Limb (tissue), 2 donors: ENCODE results near the gene PERCC1.
"Not testable (repeated sequence)": the region's sequence is repeated elsewhere in the genome, so short reads cannot be mapped to it uniquely, and the experiment has no call there.

Experiments used
- DNase-seq, 2 donors: peaks; one replicate each; pipeline ENCODE4 v3.0.0-alpha.2; 2016; ENCODE audit errors: extremely low spot score in 2 of 2

The PERCC1 gene

DNA sequence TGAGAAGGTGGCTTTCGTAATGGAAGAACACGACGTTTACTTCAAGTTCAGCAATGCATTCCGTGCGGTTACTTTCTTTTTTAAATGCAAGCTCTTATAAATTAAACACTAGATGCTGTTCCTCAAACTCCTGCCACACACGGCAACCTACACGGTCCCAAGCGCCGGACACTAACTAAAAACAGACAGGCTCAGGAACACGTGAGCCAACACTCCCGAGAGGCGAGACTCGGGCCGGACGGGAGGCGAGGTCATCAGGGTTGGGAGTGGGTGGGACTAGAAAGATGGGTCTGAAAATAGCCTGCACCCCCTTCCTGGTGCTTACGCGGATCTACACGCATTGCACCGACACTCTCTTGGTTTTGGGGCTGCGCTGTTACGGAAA is 37.5 kb downstream of the PERCC1 start:
- no peak for DNase-seq

DNA sequence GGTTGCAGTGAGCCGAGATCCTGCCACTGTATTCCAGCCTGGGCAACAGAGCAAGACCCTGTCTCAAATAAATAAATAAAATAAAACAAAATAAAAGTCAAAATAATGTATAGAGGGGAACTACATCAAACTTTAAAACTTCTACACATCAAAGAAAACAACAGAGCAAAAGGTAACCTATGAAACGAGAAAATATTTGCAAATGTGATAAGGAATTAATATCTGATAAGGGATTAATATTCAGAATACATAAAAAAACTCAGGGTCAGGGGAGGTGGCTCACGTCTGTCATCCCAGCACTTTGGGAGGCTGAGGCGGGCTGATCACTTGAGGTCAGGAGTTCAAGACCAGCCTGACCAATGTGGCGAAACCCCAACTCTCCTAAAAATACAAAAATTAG is 38.3 kb downstream of the PERCC1 start:
- DNase-seq: not testable (repeated sequence)

DNA sequence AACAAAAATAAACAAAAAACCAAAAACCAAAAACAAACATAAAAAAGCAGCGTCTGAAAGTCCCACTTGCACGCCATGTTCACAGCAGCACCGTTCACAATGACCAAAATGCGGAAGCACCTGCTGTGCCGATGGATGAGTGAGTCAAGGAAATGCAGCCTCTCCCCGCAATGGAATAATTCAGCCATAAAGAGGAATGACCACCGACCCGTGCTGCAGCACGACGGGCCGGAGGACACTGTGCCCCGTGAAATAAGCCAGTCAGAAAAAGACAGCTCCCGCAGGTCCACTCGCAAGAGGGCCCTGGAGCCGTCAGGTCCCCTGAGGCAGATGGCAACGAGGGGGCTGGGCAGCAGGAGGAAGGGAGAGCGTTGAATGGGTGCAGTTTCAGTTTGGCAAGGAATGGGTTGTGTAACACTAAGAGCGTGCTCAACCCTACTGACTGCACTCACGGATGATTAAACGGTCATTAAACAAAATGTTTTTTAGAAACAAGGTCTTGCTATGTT is 38.9 kb downstream of the PERCC1 start:
- no peak for DNase-seq

DNA sequence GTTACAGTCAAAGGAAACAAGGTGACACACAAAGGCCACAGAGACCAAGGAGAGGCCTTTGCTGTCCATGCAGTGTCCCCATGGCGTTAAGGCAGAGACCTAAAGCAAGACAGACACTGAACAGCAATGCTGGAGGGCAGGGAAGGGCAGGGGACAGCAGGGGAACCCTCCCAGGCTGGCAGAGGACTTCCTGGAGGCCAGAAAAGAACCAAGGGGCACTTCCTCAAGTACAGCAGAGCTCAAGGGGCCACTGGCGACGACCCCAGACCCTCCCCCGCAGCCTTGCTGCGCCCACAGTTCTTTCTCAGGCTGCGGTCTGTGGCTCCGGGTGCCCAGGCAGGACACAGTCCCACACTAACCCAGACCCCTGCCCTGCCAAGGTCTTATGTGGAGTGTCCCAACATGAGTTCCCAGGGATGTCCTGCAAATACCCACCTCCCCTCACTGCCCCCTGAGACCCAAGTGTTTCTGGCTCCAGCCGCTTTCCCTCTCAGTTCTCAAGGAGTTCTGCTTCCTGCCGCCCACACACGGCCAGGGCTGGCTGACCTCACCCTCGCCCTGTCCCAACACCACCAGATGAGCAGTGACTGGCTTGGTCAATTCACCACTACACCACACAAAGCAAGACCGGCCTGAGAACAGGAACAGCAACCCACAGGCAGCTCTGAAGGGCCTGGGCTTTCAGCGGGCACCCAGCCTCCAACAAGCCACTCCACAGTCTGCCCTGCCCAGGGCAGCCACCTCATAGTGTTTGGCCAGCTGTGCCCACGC is 39.8 kb downstream of the PERCC1 start:
- DNase-seq: no peak

DNA sequence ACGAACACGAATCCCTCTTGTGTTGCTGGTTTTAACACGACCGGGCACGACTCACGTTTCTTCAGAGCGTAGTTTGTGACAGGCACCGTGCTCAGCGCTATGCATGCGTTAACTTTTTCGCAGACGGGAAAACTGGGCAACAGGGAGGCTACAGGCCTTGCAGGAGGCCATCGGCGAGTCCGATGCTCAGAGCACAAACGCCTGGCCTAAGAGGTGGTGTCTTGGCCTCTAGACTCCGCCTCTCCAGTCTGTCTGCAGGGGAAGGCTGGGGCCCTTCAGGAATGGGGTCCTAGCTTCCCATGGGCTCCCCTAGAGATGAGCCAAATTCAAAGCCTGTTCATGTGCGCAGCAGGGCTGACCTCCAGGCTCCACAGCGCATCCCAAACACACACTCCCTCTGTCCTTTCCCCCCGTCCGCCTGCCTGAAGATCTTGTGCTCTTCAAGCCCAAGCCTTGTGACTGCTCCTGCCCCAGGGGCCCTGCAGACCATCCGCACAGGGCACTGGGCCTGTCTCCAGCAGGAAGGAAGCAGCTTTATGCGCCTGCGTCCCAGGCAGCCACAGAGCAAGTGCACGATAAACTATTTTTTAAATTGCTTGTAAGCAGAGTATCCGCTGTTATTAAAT is 40.8 kb downstream of the PERCC1 start:
- no peak for DNase-seq

DNA sequence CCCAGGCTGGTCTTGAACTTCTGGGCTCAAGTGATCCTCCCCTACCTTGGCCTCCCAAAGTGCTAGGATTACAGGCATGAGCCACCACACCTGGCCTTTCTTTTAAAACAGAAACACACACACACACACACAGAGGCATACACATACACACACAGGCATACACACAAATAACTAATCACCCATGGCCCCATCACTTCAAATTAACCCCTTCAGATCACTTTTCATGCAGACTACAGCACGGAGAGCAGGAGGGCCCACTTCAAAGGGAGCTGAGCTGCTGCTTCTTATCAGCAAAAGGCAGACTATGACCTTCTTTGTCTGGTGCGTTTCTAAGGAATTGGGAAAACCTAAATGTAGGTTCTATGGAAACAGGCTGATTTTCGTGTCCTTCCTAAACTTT is 42.1 kb downstream of the PERCC1 start:
- no peak for DNase-seq

DNA sequence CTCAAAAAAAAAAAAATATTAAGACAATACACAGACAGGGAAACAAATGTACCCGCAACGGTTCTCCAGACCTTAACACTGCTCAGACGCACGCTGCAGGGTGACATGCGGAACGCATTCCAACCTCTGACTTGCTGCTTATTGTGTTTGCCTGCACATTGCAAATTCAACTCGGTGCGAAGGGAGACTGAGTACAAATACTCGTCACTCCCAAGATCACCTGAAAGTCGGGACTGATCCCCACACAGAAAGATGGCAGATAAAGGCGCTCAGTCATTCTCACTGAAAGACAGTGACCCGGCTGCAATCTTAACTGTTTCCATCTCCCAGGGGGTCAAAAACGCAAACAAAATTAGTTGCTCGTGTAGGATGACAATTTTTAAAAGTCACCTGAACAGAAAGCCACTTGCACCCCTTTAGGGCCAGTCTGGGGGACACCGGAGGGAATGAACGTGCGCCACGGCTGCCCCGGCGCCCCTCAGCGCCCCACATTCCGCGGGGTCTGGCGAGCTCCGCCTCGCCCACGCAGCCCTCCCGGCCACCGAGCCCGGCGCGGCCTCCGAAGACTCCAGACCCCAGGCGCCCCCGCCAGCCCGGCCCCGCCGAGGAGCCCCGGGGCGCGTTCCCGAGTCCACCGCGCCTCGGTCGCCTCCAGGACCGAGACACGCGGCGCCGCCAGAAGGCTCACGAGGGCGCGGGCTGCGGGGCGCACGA is 43.4 kb downstream of the PERCC1 start:
- DNase-seq: no peak

DNA sequence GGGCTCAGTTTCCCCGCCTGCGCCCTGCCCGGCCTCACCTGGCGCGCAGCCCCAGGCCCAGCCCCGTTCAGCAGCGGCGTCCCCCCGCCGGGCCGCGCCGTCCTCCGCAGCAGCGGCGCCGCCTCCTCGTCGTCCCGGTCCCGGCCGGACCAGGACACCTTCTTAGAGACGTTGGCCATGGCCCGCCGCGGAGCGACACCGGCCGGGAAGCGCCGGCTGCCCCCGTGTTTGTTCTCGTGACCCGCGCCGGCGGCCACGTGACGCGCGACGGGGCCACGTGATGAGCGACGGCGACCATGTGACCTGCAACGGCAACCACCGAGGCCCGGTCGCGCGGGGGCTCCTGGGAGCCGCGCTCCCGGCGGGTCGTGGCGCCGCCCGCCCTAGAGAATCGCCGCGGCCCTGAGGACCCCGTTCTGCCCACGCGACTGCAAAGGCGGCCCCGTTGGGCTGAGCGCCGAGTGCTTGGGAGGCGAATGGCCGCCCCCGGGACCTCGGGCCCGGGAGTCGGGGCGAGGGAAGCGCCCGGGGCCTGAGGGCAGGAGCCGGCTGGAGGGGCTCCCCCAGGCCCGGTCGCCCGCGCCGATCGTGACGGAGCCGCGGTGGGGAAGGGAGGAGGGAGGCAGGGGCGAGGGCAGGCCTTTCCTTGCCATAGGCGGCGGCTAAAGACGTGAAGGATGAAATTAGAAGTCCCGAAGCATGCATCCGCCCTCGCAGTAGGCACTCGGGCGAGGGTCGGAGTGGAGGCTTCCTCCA is 44.1 kb downstream of the PERCC1 start, which contains the start of gene CLCN7:
CLCN7 (minus strand) TSS at position 233 of the 756 bp plus-strand sequence; CDS start at position 179, 54 bp downstream.
- DNase-seq: peak; percentile 75 to 94

DNA sequence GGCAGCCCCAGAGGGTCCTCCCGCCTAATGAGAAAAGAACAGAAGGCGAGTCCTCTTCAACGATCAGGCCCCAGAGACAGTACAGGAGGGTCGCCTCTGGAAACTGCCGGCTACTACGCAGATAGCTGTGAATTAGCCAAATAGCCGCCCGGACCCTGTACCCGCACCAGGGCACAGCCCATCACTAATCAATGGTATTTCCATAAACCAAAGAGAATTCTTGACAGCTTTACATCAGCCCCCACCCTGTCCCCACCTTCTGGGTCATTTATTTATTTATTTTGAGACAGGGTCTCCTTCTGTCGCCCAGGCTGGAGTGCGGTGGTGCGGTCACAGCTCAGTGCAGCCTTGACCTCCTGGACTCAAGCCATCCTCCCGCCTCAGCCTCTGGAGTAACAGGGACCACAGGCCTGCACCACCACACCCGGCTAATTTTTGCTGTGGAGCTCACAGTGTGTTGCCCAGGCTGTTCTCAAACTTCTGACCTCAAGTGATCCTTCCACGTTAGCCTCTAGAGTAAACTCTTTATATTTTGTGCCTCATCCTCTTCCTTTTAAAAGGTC is 44.8 kb downstream of the PERCC1 start:
- DNase-seq: no peak

DNA sequence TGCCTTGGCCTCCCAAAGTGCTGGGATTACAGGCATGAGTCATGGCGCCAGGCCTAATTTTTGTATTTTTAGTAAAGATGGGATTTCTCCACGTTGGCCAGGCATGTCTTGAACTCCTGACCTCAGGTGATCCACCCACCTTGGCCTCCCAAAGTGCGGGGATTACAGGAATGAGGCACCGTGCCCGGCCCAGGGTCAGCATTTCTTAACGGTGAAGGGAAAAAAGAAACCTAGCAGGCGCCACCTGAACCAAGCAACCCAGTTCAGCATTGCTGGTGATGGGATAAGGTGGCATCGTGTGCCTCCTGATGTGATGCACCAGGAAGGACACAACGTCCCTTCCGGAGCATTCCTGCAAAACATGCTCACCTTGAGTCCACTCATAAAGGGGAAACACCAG is 46.2 kb downstream of the PERCC1 start:
- no peak for DNase-seq

DNA sequence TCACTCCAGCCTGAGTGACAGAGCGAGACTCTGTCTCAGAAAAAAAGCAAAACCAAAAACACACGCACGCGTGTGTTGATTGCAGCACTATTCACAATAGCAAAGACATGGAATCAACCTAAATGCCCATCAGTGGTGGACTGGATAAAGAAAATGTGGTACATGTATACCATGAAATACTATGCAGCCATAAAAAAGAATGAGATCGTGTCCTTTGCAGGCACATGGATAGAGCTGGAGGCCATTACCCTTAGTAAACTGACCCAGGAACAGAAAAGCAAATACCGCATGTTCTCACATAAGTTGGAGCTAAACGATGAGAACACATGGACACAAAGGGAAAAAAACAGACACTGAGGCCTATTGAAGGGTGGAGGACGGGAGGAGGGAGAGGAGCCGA is 48.1 kb downstream of the PERCC1 start:
- not testable (repeated sequence) for DNase-seq

DNA sequence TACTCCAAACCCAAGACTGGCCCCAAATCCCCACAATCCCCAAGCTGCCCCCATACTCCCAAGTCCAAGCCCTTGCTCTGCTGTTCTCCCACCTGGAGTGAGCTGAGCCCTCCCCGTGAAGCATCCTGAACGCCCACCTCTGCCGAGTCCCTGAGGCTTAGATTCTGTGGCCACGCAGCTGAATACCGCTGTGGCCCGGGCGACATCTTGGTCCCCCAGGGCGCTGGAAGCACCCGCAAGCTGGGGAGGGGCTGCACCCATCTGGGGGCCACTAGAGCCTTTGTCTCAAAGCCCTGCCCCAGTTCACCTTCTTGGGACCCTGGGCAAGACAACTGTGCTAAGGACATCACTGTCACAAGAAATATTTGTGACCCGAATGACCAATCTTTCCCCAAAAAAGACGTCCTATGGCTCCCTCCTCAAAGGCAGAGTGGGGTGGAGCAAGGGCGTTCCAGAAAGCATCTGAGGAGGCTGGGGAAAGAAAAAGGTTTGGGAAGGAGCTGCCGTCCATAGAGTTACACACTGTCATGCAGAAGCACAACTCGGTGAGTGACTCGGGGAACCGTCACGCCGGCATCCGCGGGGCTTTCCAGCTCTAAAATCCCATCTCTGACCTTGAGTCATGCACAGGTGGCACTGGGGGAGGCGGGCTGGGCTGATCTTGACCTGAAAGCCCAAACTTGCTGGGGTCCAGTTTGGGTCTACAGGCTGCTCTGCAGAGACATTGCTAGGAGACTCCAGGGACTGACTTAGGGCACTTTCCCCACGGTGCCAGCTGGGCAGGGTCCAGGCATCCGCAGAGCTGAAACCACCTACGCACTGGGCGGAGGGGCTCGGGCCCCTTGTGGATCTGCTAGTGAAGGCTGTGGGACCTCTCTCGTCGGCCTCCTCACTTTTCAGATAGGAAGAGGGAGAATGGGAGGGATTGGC is 51.3 kb downstream of the PERCC1 start:
- no peak for DNase-seq
